ENCODE data around the gene G2E3.

DNA sequence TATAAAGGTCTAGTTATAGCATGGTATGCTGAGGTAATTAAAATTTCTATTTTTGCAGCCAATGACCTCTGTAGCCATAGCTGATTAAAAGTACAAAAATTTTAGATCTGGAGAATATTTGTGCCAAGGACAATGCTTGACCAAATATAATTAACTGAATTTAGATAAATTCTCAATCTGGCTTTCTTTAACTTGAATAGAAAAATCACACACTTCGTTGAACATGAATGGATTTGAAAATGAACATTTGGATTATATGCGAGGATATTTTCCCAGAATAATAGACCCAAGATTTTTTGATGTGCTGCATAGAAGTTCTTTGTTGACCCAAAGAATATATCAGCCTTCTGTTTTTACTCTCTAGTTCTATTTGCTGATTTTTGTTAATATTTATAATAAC lies 38.4 kb upstream of the G2E3 start:
- TF ChIP-seq TAF1 (IDR thresholded peaks at IDR 0.05; ENCODE audit: borderline replicate concordance, insufficient read depth, low read length), result no peak
- no peak for TF ChIP-seq POLR2AphosphoS5 (IDR thresholded peaks at IDR 0.05; ENCODE audit: low read depth, low read length)
- TF ChIP-seq SIN3A (IDR thresholded peaks at IDR 0.05; ENCODE audit: borderline replicate concordance, insufficient read depth, low read length), result no peak
- TF ChIP-seq, protein P1, sequence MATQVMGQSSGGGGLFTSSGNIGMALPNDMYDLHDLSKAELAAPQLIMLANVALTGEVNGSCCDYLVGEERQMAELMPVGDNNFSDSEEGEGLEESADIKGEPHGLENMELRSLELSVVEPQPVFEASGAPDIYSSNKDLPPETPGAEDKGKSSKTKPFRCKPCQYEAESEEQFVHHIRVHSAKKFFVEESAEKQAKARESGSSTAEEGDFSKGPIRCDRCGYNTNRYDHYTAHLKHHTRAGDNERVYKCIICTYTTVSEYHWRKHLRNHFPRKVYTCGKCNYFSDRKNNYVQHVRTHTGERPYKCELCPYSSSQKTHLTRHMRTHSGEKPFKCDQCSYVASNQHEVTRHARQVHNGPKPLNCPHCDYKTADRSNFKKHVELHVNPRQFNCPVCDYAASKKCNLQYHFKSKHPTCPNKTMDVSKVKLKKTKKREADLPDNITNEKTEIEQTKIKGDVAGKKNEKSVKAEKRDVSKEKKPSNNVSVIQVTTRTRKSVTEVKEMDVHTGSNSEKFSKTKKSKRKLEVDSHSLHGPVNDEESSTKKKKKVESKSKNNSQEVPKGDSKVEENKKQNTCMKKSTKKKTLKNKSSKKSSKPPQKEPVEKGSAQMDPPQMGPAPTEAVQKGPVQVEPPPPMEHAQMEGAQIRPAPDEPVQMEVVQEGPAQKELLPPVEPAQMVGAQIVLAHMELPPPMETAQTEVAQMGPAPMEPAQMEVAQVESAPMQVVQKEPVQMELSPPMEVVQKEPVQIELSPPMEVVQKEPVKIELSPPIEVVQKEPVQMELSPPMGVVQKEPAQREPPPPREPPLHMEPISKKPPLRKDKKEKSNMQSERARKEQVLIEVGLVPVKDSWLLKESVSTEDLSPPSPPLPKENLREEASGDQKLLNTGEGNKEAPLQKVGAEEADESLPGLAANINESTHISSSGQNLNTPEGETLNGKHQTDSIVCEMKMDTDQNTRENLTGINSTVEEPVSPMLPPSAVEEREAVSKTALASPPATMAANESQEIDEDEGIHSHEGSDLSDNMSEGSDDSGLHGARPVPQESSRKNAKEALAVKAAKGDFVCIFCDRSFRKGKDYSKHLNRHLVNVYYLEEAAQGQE (IDR thresholded peaks at IDR 0.05; ENCODE audit: insufficient read depth in 1 of 2, low read depth in 2 of 2, low read length in 2 of 2), result no peak
- TF ChIP-seq FOXP2 (optimal IDR thresholded peaks at IDR 0.05; ENCODE audit: borderline replicate concordance, extremely low read depth, extremely low read length, insufficient read depth), result no peak

Data from PFSK-1 (cell line).